ENCODE data around the gene WDPCP.

WDPCP gene

GRCh38 chr2:63440612-63441011, 147.7 kb downstream of the WDPCP start:
- H3K4me1 ChIP-seq (ENCODE audit: control insufficient read depth, low read length) = no peaks in the 10 kb centered on the region
- no peaks in the 10 kb centered on the region for H3K27me3 ChIP-seq (ENCODE audit: control insufficient read depth, low read length)
- H3K9me2 ChIP-seq (replicated peaks; ENCODE audit: control insufficient read depth, low read length) = no peaks in the 10 kb centered on the region; the same call in 1 of the 2 replicates
- no peaks in the 10 kb centered on the region for H3K79me2 ChIP-seq (ENCODE audit: control insufficient read depth, low read length)
- H3K27ac ChIP-seq (ENCODE audit: low read depth, low read length) = no peak overlapping the region
- TF ChIP-seq EZH2phosphoT487 (IDR thresholded peaks at IDR 0.05; ENCODE audit: borderline replicate concordance, low read length) = no peak
- TF ChIP-seq, protein P1, sequence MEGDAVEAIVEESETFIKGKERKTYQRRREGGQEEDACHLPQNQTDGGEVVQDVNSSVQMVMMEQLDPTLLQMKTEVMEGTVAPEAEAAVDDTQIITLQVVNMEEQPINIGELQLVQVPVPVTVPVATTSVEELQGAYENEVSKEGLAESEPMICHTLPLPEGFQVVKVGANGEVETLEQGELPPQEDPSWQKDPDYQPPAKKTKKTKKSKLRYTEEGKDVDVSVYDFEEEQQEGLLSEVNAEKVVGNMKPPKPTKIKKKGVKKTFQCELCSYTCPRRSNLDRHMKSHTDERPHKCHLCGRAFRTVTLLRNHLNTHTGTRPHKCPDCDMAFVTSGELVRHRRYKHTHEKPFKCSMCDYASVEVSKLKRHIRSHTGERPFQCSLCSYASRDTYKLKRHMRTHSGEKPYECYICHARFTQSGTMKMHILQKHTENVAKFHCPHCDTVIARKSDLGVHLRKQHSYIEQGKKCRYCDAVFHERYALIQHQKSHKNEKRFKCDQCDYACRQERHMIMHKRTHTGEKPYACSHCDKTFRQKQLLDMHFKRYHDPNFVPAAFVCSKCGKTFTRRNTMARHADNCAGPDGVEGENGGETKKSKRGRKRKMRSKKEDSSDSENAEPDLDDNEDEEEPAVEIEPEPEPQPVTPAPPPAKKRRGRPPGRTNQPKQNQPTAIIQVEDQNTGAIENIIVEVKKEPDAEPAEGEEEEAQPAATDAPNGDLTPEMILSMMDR (IDR thresholded peaks at IDR 0.05; ENCODE audit: low read depth, low read length, poor library complexity, severe bottlenecking) = no peak
- H3K4me3 ChIP-seq (ENCODE audit: low read length) = no peak overlapping the region
- no peaks in the 10 kb centered on the region for H3K9me3 ChIP-seq (ENCODE audit: control insufficient read depth, insufficient read depth, low read length)
- no peak overlapping the region for H3K4me2 ChIP-seq (ENCODE audit: low read length)
- no peaks in the 10 kb centered on the region for H3K36me3 ChIP-seq (ENCODE audit: control insufficient read depth, low read length)
- no peaks in the 10 kb centered on the region for H4K20me1 ChIP-seq (ENCODE audit: control insufficient read depth, insufficient read depth, low read depth, low read length)
- no peaks in the 10 kb centered on the region for H3F3A ChIP-seq (ENCODE audit: control insufficient read depth, insufficient read depth)

DNA sequence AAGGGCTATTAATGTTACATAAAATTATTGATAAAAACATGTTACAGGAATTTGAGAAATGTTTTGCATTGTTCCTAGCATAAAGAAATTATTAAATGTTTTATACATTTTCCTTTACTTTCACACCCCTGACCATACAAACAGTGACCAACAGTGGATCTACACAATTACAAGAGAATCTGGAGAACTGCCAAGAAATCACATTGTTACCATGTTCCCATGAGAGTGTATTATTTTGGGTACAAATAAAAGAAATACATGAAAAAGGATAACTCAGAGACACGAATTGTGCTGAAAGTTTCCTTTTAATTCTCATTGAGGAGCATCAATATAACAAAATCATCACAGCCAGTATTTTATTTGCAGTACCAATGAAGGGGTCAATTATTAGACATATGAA, 150.1 kb downstream of the WDPCP start:
- Histone ChIP-seq H3K36me3 (ENCODE audit: control insufficient read depth, low read length) (no peaks in the 10 kb centered on the region), H3K27me3 (ENCODE audit: control insufficient read depth, low read length) (no peaks in the 10 kb centered on the region), H3K4me3 (ENCODE audit: low read length) (no peak overlapping the region), H3K4me2 (ENCODE audit: low read length) (no peak overlapping the region), H4K20me1 (ENCODE audit: control insufficient read depth, insufficient read depth, low read depth, low read length) (no peaks in the 10 kb centered on the region), H3K4me1 (ENCODE audit: control insufficient read depth, low read length) (no peaks in the 10 kb centered on the region), H3K27ac (ENCODE audit: low read depth, low read length) (no peak overlapping the region), H3K9me3 (ENCODE audit: control insufficient read depth, insufficient read depth, low read length) (no peaks in the 10 kb centered on the region), H3F3A (ENCODE audit: control insufficient read depth, insufficient read depth) (no peaks in the 10 kb centered on the region), H3K9me2 (replicated peaks; ENCODE audit: control insufficient read depth, low read length) (no peaks in the 10 kb centered on the region; the same call in 1 of the 2 replicates), H3K79me2 (ENCODE audit: control insufficient read depth, low read length) (no peaks in the 10 kb centered on the region)
- no peak for TF ChIP-seq EZH2phosphoT487 (IDR thresholded peaks at IDR 0.05; ENCODE audit: borderline replicate concordance, low read length)
- TF ChIP-seq, protein P1 (IDR thresholded peaks at IDR 0.05; ENCODE audit: low read depth, low read length, poor library complexity, severe bottlenecking) = no peak

DNA sequence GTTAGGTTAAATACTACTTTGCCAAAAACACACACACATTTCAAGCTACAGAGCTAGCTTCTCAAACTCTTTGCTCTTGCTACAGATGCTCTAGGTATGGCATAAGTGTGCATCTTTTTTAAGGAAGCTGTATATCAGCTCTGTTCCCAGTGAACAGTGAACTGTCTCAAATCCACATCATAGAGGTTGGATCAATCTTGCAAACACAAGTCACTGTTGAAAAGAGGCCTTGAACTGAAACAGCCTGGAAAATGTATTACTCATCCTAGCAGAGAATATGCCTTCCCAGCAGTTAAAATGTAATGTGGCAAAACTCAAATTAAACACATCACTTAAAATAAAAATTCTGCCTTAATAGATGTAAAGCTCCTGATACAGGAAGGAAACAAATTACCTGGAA, 151.8 kb downstream of the WDPCP start:
- no peaks in the 10 kb centered on the region for H3F3A ChIP-seq (ENCODE audit: control insufficient read depth, insufficient read depth)
- H3K36me3 ChIP-seq (ENCODE audit: control insufficient read depth, low read length) = no peaks in the 10 kb centered on the region
- H3K9me3 ChIP-seq (ENCODE audit: control insufficient read depth, insufficient read depth, low read length) = no peaks in the 10 kb centered on the region
- H4K20me1 ChIP-seq (ENCODE audit: control insufficient read depth, insufficient read depth, low read depth, low read length) = no peaks in the 10 kb centered on the region
- H3K27ac ChIP-seq (ENCODE audit: low read depth, low read length) = no peak overlapping the region
- TF ChIP-seq, protein P1 (IDR thresholded peaks at IDR 0.05; ENCODE audit: low read depth, low read length, poor library complexity, severe bottlenecking) = no peak
- no peak for TF ChIP-seq EZH2phosphoT487 (IDR thresholded peaks at IDR 0.05; ENCODE audit: borderline replicate concordance, low read length)
- no peaks in the 10 kb centered on the region for H3K4me1 ChIP-seq (ENCODE audit: control insufficient read depth, low read length)
- H3K4me2 ChIP-seq (ENCODE audit: low read length) = no peak overlapping the region
- no peaks in the 10 kb centered on the region; the same call in 1 of the 2 replicates for H3K9me2 ChIP-seq (replicated peaks; ENCODE audit: control insufficient read depth, low read length)
- H3K27me3 ChIP-seq (ENCODE audit: control insufficient read depth, low read length) = no peaks in the 10 kb centered on the region
- no peaks in the 10 kb centered on the region for H3K79me2 ChIP-seq (ENCODE audit: control insufficient read depth, low read length)
- no peak overlapping the region for H3K4me3 ChIP-seq (ENCODE audit: low read length)
